Neutrophil (primary cell): ENCODE results near the gene GAS7.

Source experiments
- H3K27ac ChIP-seq: fragments of 200-600 bp; sonication (generic); 2 replicates; pipeline ENCODE4 v1.5.1; 2016; ENCODE audit warnings: mild to moderate bottlenecking, moderate library complexity
- H3K27me3 ChIP-seq: fragments of 200-600 bp; sonication (generic); 2 replicates; pipeline ENCODE4 v1.6.0; 2016; ENCODE audit warnings: mild to moderate bottlenecking
- H3K36me3 ChIP-seq: fragments of 200-600 bp; sonication (generic); 2 replicates; pipeline ENCODE4 v1.5.1; 2017
- H3K4me1 ChIP-seq, 2 experiments: fragments of 200-600 bp in 1 of 2; sonication (generic) in 1 of 2; 1 replicate in 1 of 2; 2 replicates in 1 of 2; pipeline versions ENCODE4 v1.5.1 to v1.6.1; 2013 to 2016; ENCODE audit warnings: low read depth in 1 of 2, low read length in 1 of 2, mild to moderate bottlenecking in 1 of 2, moderate library complexity in 1 of 2; ENCODE audit not compliant: control insufficient read depth in 1 of 2, insufficient read depth in 1 of 2
- H3K4me3 ChIP-seq, 2 experiments: fragments of 200-600 bp in 1 of 2; sonication (generic) in 1 of 2; 1 replicate in 1 of 2; 2 replicates in 1 of 2; pipeline ENCODE4 v1.5.1; 2013 to 2016; ENCODE audit warnings: low read depth in 1 of 2, low read length in 1 of 2, mild to moderate bottlenecking in 1 of 2, moderate library complexity in 1 of 2
- H3K9me3 ChIP-seq: fragments of 200-600 bp; sonication (generic); 2 replicates; pipeline ENCODE4 v1.5.1; 2016
- TF ChIP-seq, protein P1 (sequence below): fragments of 200-600 bp; sonication (generic); IDR thresholded peaks from 2 replicates; pipeline ENCODE4 v1.5.1; 2016; ENCODE audit warnings: antibody characterized with exemption

GAS7 gene

GRCh38 chr17:9875441-9875840, 323.0 kb downstream of the GAS7 start:
- H3K27me3 ChIP-seq: peaks cover 33% of the 10 kb centered on the region
- H3K9me3 ChIP-seq: no peaks in the 10 kb centered on the region
- H3K4me1 ChIP-seq: peaks cover 6 to 10% of the 10 kb centered on the region in 2 experiments
- H3K36me3 ChIP-seq: no peaks in the 10 kb centered on the region
- H3K4me3 ChIP-seq: no peak overlapping the region
- H3K27ac ChIP-seq: no peak overlapping the region
- TF ChIP-seq, protein P1, sequence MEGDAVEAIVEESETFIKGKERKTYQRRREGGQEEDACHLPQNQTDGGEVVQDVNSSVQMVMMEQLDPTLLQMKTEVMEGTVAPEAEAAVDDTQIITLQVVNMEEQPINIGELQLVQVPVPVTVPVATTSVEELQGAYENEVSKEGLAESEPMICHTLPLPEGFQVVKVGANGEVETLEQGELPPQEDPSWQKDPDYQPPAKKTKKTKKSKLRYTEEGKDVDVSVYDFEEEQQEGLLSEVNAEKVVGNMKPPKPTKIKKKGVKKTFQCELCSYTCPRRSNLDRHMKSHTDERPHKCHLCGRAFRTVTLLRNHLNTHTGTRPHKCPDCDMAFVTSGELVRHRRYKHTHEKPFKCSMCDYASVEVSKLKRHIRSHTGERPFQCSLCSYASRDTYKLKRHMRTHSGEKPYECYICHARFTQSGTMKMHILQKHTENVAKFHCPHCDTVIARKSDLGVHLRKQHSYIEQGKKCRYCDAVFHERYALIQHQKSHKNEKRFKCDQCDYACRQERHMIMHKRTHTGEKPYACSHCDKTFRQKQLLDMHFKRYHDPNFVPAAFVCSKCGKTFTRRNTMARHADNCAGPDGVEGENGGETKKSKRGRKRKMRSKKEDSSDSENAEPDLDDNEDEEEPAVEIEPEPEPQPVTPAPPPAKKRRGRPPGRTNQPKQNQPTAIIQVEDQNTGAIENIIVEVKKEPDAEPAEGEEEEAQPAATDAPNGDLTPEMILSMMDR: no peak

GRCh38 chr17:9874722-9875121, 323.7 kb downstream of the GAS7 start:
- TF ChIP-seq, protein P1: no peak
- peaks cover 8% of the 10 kb centered on the region in 2 experiments for H3K4me1 ChIP-seq

GRCh38 chr17:9872852-9873251, 325.6 kb downstream of the GAS7 start:
- no peak overlapping the region for H3K27ac ChIP-seq
- TF ChIP-seq, protein P1: no peak
- no peak overlapping the region for H3K4me3 ChIP-seq
- peaks cover 33% of the 10 kb centered on the region for H3K27me3 ChIP-seq
- H3K9me3 ChIP-seq: no peaks in the 10 kb centered on the region
- H3K4me1 ChIP-seq: peaks cover 8% of the 10 kb centered on the region in 2 experiments
- no peaks in the 10 kb centered on the region for H3K36me3 ChIP-seq

More at GRCh38 chr17:9874722-9875121, 323.7 kb downstream of the GAS7 start:
- H3K36me3 ChIP-seq: no peaks in the 10 kb centered on the region
- peaks cover 33% of the 10 kb centered on the region for H3K27me3 ChIP-seq
- no peak overlapping the region for H3K27ac ChIP-seq
- no peak overlapping the region for H3K4me3 ChIP-seq
- no peaks in the 10 kb centered on the region for H3K9me3 ChIP-seq

- Histone ChIP-seq H3K4me3 (no peak overlapping the region), H3K27ac (no peak overlapping the region), H3K4me1 (peaks cover 23 to 24% of the 10 kb centered on the region in 2 experiments), H3K36me3 (no peaks in the 10 kb centered on the region), H3K9me3 (no peaks in the 10 kb centered on the region), H3K27me3 (no peaks in the 10 kb centered on the region)
- TF ChIP-seq, protein P1: no peak
These were observed 329.9 kb downstream of the GAS7 start for GRCh38 chr17:9868552-9868951.

GRCh38 chr17:9865586-9865985, 332.8 kb downstream of the GAS7 start:
- Histone ChIP-seq H3K9me3 (no peaks in the 10 kb centered on the region), H3K36me3 (no peaks in the 10 kb centered on the region), H3K27me3 (no peaks in the 10 kb centered on the region), H3K4me1 (peaks cover 23 to 28% of the 10 kb centered on the region in 2 experiments), H3K27ac (no peak overlapping the region), H3K4me3 (no peak overlapping the region)
- TF ChIP-seq, protein P1: no peak

- H3K4me1 ChIP-seq: peaks cover 19 to 26% of the 10 kb centered on the region in 2 experiments
- TF ChIP-seq, protein P1: no peak
- H3K9me3 ChIP-seq: no peaks in the 10 kb centered on the region
- H3K4me3 ChIP-seq: no peak overlapping the region
- no peaks in the 10 kb centered on the region for H3K27me3 ChIP-seq
- H3K27ac ChIP-seq: no peak overlapping the region
- no peaks in the 10 kb centered on the region for H3K36me3 ChIP-seq
These were observed 335.5 kb downstream of the GAS7 start for GRCh38 chr17:9862949-9863348.
